NCI-H1092 treated with DMSO at 0.1 percent for 48 hours (cell line): ENCODE results near the gene HAX1.
"Not testable (repeated sequence)": the region's sequence is repeated elsewhere in the genome, so short reads cannot be mapped to it uniquely, and the experiment has no call there.

Source experiments
- DNase-seq: peaks from one replicate; lab custom pipeline; 2025; lab: John Stamatoyannopoulos, UW

Gene HAX1

GRCh38 chr1:154272217-154272998 lies at the start of gene HAX1:
TSS of gene HAX1 (plus strand) at chr1:154272629. CDS start at chr1:154272724, 95 bp downstream.
- peak; percentile 92 for DNase-seq

DNA sequence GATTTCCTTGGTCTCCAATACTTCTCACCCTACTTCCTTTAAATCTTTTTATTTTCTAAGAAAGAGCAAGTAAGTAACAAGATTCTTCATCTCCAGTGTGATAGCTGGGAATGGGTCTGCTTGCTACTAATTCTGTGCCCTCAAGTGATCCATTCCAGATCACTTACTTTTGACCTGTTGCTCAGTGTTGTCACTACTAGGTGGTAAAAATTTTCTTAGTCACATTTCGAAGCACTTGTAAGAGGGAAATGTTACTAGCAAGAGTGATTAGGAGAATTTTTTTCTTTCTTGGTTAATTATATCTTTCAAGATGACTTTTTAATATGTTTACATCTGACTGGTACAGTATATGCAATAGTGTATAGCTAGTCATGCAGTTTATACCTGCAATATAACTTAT lies 49.5 kb upstream of the HAX1 start:
- DNase-seq, result no peak

DNA sequence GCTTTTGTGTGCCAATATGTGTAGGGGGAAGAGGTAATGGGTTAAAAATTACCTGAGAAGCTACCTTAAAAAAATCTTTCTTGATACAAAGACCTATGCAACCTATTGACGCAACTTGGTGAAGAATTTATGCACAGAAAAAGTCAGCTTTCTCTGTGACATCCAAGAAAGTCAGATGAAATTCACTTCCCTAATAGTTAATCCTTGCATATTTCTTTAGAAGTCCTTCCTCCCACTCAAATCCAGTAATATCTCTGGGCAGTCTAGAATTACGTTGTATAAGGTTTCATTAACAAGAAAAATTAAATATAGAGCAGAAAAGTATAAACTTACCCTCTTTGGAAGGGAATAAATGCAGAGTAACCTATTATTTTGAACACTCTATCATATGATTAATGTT lies 48.8 kb upstream of the HAX1 start:
- no peak for DNase-seq

DNA sequence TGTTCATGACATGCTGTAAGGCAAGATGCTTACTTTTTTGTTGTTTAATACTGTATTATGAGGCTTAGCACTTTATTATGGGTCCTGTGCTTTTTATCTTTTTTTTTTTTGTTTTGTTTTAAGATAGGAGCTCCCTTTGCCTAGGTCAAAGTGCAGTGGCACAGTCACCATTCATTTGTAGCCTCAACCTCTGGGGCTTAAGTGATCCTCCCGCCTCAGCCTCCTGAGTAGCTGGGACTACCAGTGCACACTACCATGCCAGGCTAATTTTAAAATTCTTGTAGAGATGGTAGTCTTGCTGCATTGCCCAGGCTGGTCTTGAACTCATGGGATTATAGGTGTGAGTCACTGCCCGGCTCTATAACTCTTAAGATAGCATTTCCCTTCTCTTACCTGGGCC lies 47.1 kb upstream of the HAX1 start:
- DNase-seq, result no peak

GRCh38 chr1:154231112-154231511 lies 41.3 kb upstream of the HAX1 start:
- not testable (repeated sequence) for DNase-seq

- not testable (repeated sequence) for DNase-seq
Measured at GRCh38 chr1:154233127-154233526, 39.3 kb upstream of the HAX1 start.

DNA sequence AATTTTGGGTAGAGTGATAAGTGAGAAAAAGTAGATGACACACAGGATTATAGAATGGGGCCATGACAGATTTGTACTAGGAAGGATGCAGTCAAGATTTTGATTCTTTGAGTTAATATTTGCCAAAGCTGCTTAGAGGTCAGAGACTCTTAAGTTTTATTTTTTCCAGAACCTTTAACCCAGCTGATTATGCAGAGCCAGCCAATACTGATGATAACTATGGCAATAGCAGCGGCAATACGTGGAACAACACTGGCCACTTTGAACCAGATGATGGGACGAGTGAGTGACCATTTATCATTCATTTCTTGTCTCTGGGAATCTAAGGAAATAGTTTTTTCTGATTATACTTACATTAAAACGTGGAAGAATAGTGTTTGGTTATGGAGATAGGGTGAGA lies 35.6 kb upstream of the HAX1 start:
- no peak for DNase-seq

DNA sequence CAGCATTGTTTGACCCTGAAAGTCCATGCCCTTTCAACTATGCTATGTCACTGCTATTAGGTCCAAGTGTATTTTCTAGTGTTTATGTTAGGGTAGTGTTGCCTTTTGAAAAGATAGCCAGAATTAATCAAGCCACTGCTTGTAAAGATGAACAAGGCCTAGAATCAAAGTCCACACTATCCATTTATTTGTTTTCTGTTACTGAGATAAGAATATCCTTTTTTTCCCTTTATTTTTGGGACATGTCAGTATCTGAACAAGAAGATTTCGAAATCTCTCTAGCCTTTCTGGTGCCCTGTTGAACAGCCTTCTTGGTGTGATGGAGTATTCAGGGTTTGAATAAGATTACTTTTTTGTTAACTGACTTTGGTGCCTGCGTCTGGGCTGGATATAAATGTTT lies 35.0 kb upstream of the HAX1 start:
- DNase-seq, result no peak

DNA sequence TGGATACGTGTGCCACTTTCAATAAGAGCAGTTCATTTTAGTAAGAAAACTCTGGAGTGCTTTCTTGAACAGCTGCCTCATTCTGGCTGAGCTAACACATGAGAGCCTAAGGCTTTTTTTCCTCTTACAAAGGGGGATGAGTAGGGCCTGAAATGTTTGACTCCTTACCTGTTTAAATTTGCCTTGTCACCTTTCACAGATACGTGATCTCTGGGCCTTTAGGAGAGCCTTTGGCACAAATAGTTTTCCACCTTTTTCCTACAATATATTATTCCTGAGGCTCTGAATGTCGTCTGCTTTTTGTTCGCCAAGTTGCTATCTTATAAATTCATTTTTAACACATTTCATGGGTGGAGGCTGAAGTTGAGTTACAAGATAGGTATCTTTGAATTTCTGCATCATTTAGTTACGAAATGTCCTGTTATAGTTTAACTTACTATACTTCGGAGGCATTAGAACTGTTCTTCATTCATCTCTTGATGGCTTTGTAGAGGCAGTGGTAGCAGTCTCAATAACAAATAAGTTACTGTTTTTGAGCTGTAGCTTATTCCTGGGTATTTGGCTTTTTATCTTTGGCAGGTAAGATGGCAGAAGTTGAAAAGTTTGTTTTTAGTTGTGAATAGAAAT lies 34.4 kb upstream of the HAX1 start:
- no peak for DNase-seq

DNA sequence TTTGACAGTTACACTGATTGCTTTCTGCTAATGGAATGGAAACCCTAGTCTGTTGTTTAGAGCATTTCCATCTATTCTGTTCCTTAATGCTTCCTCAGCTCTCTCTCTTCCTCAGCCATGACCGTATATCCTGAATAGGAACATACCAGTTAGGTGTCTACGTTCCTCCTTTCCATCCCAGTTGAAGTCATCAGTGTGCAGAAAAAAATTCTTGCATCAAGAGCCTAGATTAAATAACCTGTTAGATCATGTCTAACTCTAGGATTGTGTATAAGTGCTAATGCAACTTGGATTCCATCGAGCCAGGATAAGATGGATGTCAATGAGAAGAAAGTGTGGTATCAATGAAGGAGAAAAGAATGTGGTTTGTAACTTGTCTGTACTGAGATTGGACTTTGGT lies 32.9 kb upstream of the HAX1 start:
- no peak for DNase-seq

DNA sequence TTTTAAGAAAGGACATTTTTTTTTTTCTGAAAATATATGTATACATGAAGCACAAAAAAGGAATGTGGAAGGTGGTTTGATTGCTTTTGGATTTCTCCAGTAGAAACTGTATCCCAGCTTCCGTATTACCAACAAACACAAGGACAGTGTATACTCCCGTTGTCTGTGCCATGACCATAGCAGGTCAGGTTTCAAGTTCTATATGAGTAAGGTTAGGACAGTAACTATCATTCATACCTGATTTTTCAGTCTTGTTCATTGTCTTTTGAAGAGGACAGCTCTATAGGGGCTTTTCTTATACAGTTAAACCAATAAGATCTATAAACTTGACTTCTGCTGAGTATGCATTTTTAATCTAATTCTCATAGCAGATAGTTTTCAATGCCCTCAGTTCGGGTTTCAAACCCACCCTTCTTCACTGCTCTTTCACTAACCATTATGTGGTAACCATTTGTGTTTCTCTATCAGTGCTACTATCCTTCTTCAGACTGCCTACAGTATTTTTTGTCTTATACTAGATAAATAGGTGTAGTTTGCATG lies 32.1 kb upstream of the HAX1 start:
- DNase-seq, result no peak

GRCh38 chr1:154241703-154242351 lies 30.6 kb upstream of the HAX1 start:
- no peak for DNase-seq

GRCh38 chr1:154253671-154254070 lies 18.8 kb upstream of the HAX1 start:
- no peak for DNase-seq

DNA sequence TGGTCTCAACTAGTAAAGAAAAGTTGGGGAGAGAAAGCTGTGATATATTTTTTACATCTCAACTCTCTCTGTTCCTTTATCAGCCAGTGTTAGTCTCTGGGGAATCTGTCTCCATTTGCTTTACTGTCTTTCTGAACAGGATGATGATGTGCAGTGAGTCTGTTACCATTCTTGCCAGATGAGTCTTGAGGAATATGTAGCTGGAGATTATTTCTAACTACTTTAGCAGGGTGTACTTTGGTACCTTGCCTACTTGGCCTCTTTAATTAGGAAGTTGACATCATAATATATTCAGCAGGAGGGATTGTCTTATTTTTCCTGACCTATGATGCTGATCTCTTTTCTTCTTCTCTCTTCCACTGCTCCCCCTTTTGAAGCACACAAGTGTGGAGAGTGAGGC lies 15.7 kb upstream of the HAX1 start:
- DNase-seq, result no peak

GRCh38 chr1:154258784-154259183 lies 13.6 kb upstream of the HAX1 start:
- no peak for DNase-seq

- DNase-seq, result no peak
Measured at GRCh38 chr1:154260127-154260526, 12.3 kb upstream of the HAX1 start.

- no peak for DNase-seq
Measured at GRCh38 chr1:154263465-154264332, 8.7 kb upstream of the HAX1 start.

- DNase-seq, result no peak
Measured at GRCh38 chr1:154264454-154264853, 8.0 kb upstream of the HAX1 start.

GRCh38 chr1:154265586-154265985 lies 6.8 kb upstream of the HAX1 start:
- no peak for DNase-seq

GRCh38 chr1:154270833-154271232 lies 1.6 kb upstream of the HAX1 start:
- no peak for DNase-seq

DNA sequence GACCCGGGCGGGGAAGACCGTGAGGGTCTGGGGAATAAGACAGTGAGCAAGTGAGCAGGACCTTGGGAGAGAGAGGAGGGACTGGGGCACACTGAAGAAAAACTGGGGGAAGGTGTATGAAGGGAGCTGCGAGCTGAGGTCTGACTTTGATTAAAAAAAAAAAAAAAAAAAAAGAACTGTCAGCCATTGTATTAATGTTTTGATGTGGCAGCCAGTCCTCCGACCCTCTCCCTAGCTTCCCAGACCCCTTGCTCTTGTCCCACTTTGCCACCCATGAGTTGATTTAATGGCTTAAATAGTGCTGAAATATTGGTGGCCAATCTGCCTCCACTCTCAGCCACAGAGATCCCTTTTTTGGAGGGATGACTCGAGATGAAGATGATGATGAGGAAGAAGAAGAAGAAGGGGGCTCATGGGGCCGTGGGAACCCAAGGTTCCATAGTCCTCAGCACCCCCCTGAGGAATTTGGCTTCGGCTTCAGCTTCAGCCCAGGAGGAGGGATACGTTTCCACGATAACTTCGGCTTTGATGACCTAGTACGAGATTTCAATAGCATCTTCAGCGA lies 652 bp downstream of the HAX1 start:
- DNase-seq, result peak; percentile 27

DNA sequence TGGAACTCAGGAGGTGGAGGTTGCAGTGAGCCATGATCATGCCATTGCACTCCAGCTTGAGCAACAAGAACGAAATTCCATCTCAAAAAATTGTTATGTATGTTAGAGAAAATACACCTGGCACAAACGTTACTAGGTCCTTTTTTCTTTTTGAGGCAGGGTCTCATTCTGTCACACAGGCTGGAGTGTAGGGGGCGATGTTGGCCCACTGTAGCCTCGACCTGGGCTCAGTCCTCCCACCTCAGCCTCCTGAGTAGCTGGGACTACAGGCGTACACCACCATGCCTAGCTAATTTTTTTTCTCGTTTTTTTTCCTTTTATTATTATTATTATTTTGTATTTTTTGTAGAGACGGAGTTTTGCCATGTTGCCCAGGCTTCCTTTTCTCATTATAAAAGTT lies 4.4 kb downstream of the HAX1 start:
- DNase-seq, result no peak
